HG02571 (cell line): Measurements from ENCODE around the gene IFI27L1.

Experiments used
- ATAC-seq: cut with Tn5 transposase; IDR thresholded peaks from one replicate; pipeline ENCODE4 v1.9.1; 2021; ENCODE audit warnings: mild to moderate bottlenecking, moderate library complexity; ENCODE audit not compliant: unreplicated experiment

Gene IFI27L1

GRCh38 chr14:94080621-94081385 is at the start of gene IFI27L1, which contains the start of gene DDX24:
Gene IFI27L1, plus strand, starts transcription at chr14:94081310. Its CDS starts 15,628 bp downstream, at chr14:94096938.
Gene DDX24, minus strand, starts transcription at chr14:94081202. Its CDS starts 1,460 bp downstream, at chr14:94079742.
- peak; percentile 99 for ATAC-seq

GRCh38 chr14:94031883-94032279 is 49.2 kb upstream of the IFI27L1 start:
- no peak for ATAC-seq

GRCh38 chr14:94034886-94035285 is 46.2 kb upstream of the IFI27L1 start:
- no peak for ATAC-seq

- no peak for ATAC-seq
These were observed 44.6 kb upstream of the IFI27L1 start for GRCh38 chr14:94036313-94037167.

- ATAC-seq = no peak
These were observed 43.2 kb upstream of the IFI27L1 start for GRCh38 chr14:94037954-94038353.

- ATAC-seq = no peak
These were observed 42.6 kb upstream of the IFI27L1 start for GRCh38 chr14:94038510-94038909.

- no peak for ATAC-seq
These were observed 42.0 kb upstream of the IFI27L1 start for GRCh38 chr14:94038921-94039629.

GRCh38 chr14:94040247-94040646 is 40.9 kb upstream of the IFI27L1 start:
- ATAC-seq = no peak

- no peak for ATAC-seq
These were observed 40.3 kb upstream of the IFI27L1 start for GRCh38 chr14:94040796-94041195.

GRCh38 chr14:94041551-94042346 is 39.4 kb upstream of the IFI27L1 start:
- ATAC-seq = no peak

GRCh38 chr14:94042433-94043091 is 38.5 kb upstream of the IFI27L1 start:
- ATAC-seq = no peak

GRCh38 chr14:94043111-94043755 is 37.9 kb upstream of the IFI27L1 start:
- ATAC-seq = no peak

- no peak for ATAC-seq
These were observed 37.2 kb upstream of the IFI27L1 start for GRCh38 chr14:94043756-94044475.

- no peak for ATAC-seq
These were observed 36.5 kb upstream of the IFI27L1 start for GRCh38 chr14:94044476-94045091.

GRCh38 chr14:94045101-94045500 is 36.0 kb upstream of the IFI27L1 start:
- no peak for ATAC-seq

- no peak for ATAC-seq
These were observed 35.4 kb upstream of the IFI27L1 start for GRCh38 chr14:94045563-94046345.

GRCh38 chr14:94046696-94047250 is 34.3 kb upstream of the IFI27L1 start:
- no peak for ATAC-seq
